ENCODE results near the gene FAM222B.

The FAM222B gene

DNA sequence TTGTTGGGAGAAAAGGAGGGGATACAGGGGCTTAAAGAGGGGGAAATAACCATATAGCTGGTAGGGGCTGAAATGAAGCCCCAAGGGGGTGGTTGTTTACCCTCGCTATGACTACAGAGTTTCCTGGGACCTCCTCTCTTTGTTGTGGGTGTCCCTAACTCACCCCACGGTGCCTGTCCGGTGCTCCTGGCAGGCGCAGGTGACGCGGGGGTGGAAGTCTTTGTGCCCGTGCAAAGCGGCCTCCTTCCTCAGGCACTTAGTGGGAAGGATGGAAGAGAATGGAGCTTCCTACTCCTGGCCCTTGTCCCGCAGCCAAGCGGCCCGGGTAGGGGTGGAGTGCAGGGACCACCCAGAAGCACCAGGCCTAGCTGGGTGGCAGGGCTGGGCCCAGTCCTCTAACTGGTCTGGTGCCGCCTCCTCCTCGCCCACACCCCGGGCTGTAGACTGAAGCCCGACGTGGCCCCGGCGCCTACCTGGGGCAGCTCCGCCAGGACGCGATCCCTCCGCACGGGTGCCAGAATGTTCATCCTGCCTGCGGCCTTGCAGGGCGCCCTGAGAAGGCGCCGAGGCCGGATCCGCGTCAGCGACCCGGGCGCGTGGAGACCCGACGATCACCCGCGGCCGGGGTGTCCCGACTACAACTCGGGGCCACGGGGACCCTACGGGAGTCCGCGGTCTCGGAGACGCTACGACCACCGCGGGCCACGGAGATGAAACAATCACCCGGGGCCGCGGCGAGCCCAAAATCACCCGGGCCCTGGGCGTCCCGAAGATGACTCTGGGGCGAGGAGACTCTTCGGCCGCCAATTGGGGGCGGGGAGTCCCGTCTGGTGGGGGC, 125.6 kb downstream of the FAM222B start:
- DNase-seq (ENCODE audit: low read depth in 1 of 2, low spot score in 1 of 2): no peak

- no peak for DNase-seq (ENCODE audit: low read depth in 1 of 2, low spot score in 1 of 2)
Measured at GRCh38 chr17:28715217-28715616, 127.4 kb downstream of the FAM222B start.

- no peak for DNase-seq (ENCODE audit: low read depth in 1 of 2, low spot score in 1 of 2)
Measured at GRCh38 chr17:28714281-28714680, 128.3 kb downstream of the FAM222B start.

DNA sequence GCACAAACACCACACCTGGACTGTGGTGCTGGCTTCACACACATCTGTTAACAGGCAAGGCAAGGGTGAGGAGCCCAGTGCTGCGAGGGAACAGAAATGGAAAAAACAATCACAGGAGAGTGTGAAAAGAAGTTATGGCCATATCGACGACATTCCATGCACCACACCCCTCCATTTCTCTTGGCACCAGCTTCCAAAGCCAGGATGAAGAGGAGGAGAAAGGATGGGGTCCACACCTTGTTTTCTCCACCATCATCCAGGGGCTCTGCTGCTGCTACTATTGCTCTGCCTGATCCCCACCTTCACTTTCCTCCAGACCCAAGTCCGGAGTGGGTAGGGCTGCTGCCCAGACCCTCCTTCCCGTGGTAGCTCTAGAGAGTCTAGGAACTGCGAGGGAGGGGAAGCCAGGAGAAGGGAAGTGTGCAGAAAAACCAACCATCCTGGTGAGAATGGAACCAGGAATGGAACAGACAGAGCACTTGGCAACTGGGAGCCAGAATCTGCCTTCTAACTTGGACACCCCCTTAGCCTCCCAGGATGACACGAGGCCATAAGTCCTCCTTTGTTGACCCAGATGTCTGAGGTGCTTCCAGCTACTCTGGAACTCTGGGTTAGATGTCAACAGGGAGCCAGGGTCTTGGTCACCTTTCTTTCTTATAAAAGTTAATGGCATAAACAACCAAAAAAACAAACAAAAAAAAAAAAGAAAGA, 129.7 kb downstream of the FAM222B start:
- DNase-seq (ENCODE audit: low read depth in 1 of 2, low spot score in 1 of 2): no peak

DNA sequence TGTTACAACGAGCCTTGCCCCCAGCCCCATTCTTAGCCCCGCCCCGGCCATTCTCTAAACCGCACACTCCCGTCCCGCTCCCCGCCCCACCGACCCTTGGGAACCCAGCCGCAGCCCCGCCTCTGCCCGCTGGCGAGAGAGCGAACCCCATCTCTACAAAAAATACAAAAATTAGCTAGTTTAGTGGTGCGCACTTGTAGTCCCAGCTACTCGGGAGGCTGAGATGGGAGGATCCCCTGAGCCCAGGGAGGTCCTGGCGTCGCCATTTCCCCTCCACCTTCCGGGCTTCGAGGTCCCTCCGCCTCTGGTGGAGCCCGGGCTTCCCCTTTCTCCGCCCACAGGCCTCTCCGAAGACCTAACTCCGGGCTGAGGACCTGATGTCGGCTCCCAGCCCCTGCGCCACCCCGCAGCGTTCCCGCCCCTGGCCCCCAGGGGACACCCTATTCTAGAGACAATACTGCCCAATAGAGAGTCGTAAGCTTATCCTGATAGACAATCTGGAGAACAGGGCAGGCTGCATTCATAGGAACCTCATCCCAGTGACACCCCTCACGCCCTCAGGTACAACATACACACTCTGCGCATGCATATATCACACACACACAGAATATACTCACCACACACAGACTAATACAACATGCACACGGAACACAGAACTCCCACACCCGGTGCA, 130.4 kb downstream of the FAM222B start:
- DNase-seq (ENCODE audit: low read depth in 1 of 2, low spot score in 1 of 2): peak; percentile 37 to 48

DNA sequence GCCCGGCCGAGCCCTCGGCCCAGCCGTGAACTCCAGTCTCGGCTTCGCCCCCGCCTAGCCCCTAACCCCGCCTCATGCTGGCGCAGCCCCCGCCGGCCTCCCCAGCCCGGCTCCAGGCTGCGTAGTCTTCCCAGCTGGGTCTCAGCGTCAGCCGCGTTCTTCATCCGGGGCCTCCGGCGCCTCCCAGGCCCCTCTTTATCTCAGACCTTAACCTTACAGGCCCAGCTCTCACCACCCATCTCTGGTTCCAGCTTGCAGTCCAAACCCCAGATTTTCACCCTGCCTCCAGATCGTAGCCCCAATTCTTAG, 130.9 kb downstream of the FAM222B start, which contains the start of gene PROCA1:
Gene PROCA1 (minus strand): TSS at position 166 of the 309 bp plus-strand sequence. CDS start 228 bp downstream, outside the sequence.
- no peak for DNase-seq (ENCODE audit: low read depth in 1 of 2, low spot score in 1 of 2)

DNA sequence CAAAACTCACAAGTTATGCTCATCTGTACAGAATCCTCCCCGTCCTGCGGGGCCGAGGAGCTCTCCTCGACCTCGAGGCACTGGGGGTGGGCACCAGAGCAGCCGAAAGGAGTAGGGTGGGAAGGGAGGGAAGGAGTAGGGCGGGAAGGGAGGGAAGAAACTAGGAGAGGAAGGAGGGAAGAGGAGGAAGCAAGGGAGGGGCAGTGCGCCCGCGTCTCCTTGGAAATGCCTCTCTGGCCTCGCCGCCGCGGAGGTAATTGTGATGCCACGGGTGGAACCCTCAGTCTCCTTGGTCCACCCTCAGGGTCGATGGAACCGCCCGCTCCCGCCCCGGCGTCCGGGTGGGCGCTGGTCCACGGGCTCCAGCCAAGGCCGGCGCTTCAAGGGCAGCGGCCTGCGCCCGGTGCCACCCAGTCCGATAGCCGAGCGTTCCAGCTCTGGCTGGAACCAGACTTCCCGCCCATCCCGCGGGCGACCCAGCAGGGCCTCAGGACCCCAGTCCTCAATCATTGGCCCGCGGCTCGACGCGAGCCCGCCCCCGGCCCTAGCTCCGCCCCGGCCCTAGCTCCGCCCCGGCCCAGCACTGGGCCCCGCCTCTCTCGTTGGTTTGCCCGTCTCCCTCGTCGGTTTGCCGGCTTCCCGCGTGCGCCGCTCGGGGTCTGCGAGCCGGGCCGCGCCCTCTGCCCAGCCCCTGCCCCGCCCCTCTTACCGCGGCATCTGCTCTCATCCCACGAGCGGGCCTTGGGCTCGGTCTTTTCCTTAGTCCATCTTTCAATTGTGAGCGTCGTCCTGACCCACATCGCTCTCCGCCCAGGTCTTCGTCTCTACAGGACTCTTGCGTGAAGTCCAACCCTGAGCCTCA, 131.5 kb downstream of the FAM222B start:
- peak; percentile 86 to 91 for DNase-seq (ENCODE audit: low read depth in 1 of 2, low spot score in 1 of 2)

DNA sequence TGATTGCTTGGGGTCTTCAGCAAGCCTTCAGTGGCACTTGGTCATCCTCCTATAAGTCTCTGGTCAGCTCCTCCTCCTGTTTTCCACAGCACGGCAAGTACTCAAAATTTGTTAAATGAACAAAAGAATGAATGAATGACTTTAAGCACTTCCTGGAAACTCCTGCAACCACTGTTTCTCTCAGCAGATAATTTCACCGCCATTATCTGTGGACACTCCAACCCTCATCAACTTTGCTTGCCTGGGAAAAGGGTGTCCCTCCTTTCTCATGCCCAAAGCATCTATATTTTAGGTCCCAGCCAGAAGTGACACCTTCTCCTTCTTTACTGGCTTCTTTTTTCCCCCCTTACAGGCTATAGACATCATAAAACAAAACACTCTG, 135.3 kb downstream of the FAM222B start:
- DNase-seq (ENCODE audit: low read depth in 1 of 2, low spot score in 1 of 2): no peak

DNA sequence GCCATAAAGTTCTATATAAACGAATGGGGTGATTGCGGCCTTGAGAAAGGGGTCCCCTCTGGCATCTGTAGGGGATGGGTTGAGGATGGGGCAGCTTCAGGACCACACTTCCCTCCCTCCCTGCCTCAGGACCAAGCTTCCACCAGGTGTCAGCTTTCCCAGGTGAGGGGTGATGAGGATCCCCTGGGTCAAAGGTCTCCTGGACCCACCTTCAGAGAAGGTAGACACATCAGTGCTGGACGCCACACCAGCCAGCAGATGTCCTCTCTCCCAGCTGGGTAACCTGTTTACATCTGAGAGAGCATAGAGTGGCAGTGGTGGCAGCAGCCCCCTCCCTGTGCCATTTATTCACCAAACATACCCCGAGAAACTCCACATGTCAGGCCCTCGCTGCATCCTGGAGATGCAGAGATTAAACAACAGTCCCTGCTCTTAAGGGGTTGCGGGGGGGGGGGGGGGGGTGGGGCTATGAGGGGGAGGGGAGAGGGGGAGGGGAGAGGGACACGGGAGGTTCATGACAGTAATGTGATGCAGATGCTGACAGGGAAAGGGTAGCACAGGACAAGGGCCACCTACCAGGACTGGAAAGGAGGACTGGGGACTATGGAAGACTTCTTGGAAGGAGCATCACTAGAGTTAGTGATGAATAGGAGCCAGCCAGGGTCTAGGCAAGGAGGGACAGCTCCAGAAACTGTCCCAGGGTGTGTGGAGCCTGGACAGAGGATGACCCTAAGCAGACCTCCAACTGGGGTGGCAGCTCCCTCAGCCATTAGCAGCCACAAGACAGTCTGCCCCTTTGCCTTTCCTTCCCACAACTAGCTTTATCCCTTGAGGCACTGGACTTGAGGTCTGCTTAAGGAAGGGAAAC, 135.9 kb downstream of the FAM222B start:
- DNase-seq (ENCODE audit: low read depth in 1 of 2, low spot score in 1 of 2): no peak

All from stimulated activated CD4-positive, alpha-beta T cell treated with anti-CD3 and anti-CD28 coated beads, Interleukin-15, amount 100 ng/mL, for 1 hour (primary cell).